ENCODE data around the gene CCDC54. TPM values are rescaled to one million over a fixed set of nuclear protein-coding genes. Genes with fewer than 3 reads are reported as not detected.
A peak's percentile ranks its signal among the peaks of the same experiment; 100 is the strongest.

The CCDC54 gene
- polyA plus RNA-seq, 1 donor from 2014 or later = not detected

- H3K4me3 ChIP-seq (ENCODE audit: low read length) = no peak overlapping the region
- H3F3A ChIP-seq (ENCODE audit: insufficient read depth, low read length, poor library complexity, severe bottlenecking) = no peaks in the 10 kb centered on the region
- H3K9me3 ChIP-seq (ENCODE audit: low read length) = no peaks in the 10 kb centered on the region
- no peak overlapping the region for H3K9ac ChIP-seq (ENCODE audit: low read length)
- H3K79me2 ChIP-seq (replicated peaks; ENCODE audit: insufficient read depth, low read length) = no peaks in the 10 kb centered on the region
- H3K4me2 ChIP-seq (ENCODE audit: low read length) = no peak overlapping the region
- no peaks in the 10 kb centered on the region for H4K20me1 ChIP-seq (ENCODE audit: insufficient read depth)
- TF ChIP-seq EP300 (conservative IDR thresholded peaks at IDR 0.05; ENCODE audit: poor library complexity, severe bottlenecking) = no peak
- TF ChIP-seq, protein P1, sequence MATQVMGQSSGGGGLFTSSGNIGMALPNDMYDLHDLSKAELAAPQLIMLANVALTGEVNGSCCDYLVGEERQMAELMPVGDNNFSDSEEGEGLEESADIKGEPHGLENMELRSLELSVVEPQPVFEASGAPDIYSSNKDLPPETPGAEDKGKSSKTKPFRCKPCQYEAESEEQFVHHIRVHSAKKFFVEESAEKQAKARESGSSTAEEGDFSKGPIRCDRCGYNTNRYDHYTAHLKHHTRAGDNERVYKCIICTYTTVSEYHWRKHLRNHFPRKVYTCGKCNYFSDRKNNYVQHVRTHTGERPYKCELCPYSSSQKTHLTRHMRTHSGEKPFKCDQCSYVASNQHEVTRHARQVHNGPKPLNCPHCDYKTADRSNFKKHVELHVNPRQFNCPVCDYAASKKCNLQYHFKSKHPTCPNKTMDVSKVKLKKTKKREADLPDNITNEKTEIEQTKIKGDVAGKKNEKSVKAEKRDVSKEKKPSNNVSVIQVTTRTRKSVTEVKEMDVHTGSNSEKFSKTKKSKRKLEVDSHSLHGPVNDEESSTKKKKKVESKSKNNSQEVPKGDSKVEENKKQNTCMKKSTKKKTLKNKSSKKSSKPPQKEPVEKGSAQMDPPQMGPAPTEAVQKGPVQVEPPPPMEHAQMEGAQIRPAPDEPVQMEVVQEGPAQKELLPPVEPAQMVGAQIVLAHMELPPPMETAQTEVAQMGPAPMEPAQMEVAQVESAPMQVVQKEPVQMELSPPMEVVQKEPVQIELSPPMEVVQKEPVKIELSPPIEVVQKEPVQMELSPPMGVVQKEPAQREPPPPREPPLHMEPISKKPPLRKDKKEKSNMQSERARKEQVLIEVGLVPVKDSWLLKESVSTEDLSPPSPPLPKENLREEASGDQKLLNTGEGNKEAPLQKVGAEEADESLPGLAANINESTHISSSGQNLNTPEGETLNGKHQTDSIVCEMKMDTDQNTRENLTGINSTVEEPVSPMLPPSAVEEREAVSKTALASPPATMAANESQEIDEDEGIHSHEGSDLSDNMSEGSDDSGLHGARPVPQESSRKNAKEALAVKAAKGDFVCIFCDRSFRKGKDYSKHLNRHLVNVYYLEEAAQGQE (IDR thresholded peaks at IDR 0.05; ENCODE audit: borderline replicate concordance) = no peak
- TF ChIP-seq MXI1 (conservative IDR thresholded peaks at IDR 0.05; ENCODE audit: poor library complexity, severe bottlenecking) = no peak
- no peak for TF ChIP-seq TAF1 (IDR thresholded peaks at IDR 0.05; ENCODE audit: low read depth)
- no peak for TF ChIP-seq SMC3 (conservative IDR thresholded peaks at IDR 0.05; ENCODE audit: poor library complexity)
- no peak for TF ChIP-seq RAD21 (conservative IDR thresholded peaks at IDR 0.05)
- H3K36me3 ChIP-seq (ENCODE audit: insufficient read depth, low read length) = no peaks in the 10 kb centered on the region
- no peaks in the 10 kb centered on the region for H3K27me3 ChIP-seq (ENCODE audit: insufficient read depth, low read depth, low read length)
- H2AFZ ChIP-seq (ENCODE audit: low read depth, low read length) = no peak overlapping the region
- no peak overlapping the region for H3K27ac ChIP-seq (ENCODE audit: low read length)
- no peaks in the 10 kb centered on the region for H3K9me2 ChIP-seq (ENCODE audit: insufficient read depth, low read length)
These were observed 7.4 kb upstream of the CCDC54 start for GRCh38 chr3:107369791-107370190.

GRCh38 chr3:107370907-107371306, 6.3 kb upstream of the CCDC54 start:
- no peaks in the 10 kb centered on the region for H3K36me3 ChIP-seq (ENCODE audit: insufficient read depth, low read length)
- peak overlapping the region; percentile 48 for H3K27ac ChIP-seq (ENCODE audit: low read length)

More at GRCh38 chr3:107370907-107371306, 6.3 kb upstream of the CCDC54 start:
- H3K4me3 ChIP-seq (ENCODE audit: low read length) = peak overlapping the region; percentile 23
- no peaks in the 10 kb centered on the region for H3K9me2 ChIP-seq (ENCODE audit: insufficient read depth, low read length)
- peak overlapping the region; percentile 62 for H3K4me2 ChIP-seq (ENCODE audit: low read length)
- TF ChIP-seq SMC3 (conservative IDR thresholded peaks at IDR 0.05; ENCODE audit: poor library complexity) (no peak), CTCF (IDR thresholded peaks at IDR 0.05; ENCODE audit: poor library complexity, severe bottlenecking) (peak; percentile 58), TAF1 (IDR thresholded peaks at IDR 0.05; ENCODE audit: low read depth) (no peak), EP300 (conservative IDR thresholded peaks at IDR 0.05; ENCODE audit: poor library complexity, severe bottlenecking) (peak; percentile 26)
- no peaks in the 10 kb centered on the region for H3F3A ChIP-seq (ENCODE audit: insufficient read depth, low read length, poor library complexity, severe bottlenecking)
- no peaks in the 10 kb centered on the region for H3K79me2 ChIP-seq (replicated peaks; ENCODE audit: insufficient read depth, low read length)
- no peak overlapping the region for H3K9ac ChIP-seq (ENCODE audit: low read length)
- H4K20me1 ChIP-seq (ENCODE audit: insufficient read depth) = no peaks in the 10 kb centered on the region
- H3K27me3 ChIP-seq (ENCODE audit: insufficient read depth, low read depth, low read length) = no peaks in the 10 kb centered on the region
- no peaks in the 10 kb centered on the region for H3K9me3 ChIP-seq (ENCODE audit: low read length)
- no peak overlapping the region for H2AFZ ChIP-seq (ENCODE audit: low read depth, low read length)
